NK-92 treated with Interleukin-12 subunit alpha and Interleukin-12 subunit beta, amount 100 ng/mL, for 24 hours (cell line): ENCODE results near the gene IL10.
"Not testable (repeated sequence)": the region's sequence is repeated elsewhere in the genome, so short reads cannot be mapped to it uniquely, and the experiment has no call there.

Source experiments
- DNase-seq: peaks from one replicate; lab custom pipeline; 2025; lab: John Stamatoyannopoulos, UW

Gene IL10

DNA sequence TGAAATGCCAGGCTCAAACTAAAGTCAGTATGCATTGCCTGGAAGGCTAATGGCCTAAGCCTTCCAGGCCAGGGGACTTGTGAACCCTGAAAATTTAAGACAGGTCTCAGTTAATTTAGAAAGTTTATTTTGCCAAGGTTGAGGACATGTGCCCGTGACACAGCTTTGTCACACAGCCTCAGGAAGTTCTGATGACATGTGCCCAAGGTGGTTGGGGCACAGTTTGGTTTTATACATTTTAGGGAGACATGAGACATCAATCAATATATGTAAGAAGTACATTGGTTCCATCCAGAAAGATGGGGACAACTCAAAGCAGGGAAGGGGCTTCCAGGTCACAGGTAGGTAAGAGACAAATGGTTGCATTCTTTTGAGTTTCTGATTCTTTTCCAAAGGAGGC lies 6.5 kb downstream of the IL10 start:
- DNase-seq: not testable (repeated sequence)

GRCh38 chr1:206762741-206763364 lies 9.4 kb downstream of the IL10 start:
- DNase-seq: not testable (repeated sequence)

DNA sequence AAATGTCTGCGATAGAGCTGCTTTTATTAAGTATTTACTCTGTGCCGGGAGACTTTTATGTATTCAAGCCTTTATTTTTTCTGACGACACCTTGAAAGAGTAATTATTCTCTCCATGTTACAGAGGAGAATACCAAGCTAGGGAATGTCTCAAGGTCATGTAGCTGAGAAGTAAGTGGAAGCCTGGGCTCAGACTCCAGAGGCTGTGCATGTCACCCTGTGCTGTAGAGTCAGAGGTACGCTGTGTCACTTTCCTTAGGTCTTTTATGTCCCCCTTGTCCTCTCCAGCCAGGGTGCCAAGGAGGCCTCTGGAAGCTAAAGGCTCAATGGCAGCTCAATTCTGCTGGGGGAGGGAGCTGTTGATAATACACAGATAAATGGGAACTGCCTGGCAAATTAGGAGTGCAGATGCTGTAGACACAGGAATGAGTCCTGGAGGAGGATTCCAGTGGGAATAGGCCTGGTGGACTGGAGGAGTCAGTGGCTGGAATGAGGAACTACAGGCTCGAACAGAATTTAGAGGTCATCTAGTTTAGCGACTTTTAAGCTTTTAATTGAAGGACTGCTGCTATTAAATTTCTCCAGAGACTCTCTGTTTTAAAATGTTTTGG lies 11.0 kb downstream of the IL10 start:
- no peak for DNase-seq

DNA sequence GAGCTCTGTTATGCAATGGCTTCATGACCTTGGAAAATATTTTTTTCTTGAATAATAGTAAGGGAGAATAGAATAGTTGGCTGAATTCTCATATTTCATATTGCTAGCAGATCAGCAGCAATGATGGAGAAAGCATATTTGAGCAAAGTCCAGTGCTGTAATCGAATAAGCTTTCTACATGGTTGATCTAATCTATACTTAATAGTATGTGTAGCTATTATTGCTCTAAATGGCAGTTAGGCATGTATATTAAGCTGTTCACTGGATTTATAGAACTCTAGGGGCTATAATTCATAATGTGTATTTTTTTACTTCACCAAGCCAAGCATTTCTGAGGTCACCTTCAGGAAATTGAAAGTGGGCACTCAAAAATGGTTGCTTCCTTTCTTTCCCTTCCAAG lies 11.7 kb downstream of the IL10 start:
- DNase-seq: no peak

- peak; percentile 28 for DNase-seq
Observed at GRCh38 chr1:206757524-206758266, 14.6 kb downstream of the IL10 start.

GRCh38 chr1:206754011-206754410 lies 18.3 kb downstream of the IL10 start:
- DNase-seq: no peak

DNA sequence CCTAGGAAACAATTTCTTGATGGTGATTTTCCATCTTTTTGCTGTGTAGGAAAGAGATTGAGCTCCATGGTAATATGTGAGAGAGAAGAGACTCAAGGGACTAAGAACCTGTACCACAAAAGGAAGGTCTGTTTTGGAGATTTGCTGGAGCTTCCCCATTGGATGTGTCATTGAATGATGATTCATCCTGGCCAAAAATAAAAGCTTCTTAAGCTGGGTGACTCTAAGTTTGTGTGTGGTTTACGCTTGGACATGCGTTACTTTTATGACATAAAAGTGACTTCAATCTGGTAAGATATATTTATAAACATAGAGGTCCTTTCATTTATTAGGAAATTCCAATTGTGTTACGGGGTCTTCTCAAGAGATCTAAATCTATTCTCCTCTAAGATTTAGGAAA lies 19.2 kb downstream of the IL10 start:
- no peak for DNase-seq

- no peak for DNase-seq
Observed at GRCh38 chr1:206752481-206752880, 19.8 kb downstream of the IL10 start.

DNA sequence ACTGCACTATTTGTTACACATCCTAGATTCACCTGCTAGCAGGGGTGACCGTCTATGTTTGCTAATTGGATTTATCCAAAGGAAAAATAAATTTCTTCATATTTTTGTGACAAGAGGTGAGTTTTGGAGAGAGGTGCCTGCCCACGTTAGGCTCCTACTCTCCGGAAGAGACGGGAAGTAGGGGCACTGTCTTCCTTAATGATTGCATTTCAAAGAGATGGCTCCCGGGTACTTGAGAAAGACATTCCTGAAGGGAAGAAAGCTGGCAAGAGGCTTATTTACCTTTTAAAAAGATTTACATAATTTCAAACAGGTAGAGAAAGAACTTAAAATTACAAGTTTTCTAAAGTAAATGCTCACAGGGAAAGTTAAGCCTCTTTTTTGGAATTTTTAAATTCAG lies 20.4 kb downstream of the IL10 start:
- no peak for DNase-seq

DNA sequence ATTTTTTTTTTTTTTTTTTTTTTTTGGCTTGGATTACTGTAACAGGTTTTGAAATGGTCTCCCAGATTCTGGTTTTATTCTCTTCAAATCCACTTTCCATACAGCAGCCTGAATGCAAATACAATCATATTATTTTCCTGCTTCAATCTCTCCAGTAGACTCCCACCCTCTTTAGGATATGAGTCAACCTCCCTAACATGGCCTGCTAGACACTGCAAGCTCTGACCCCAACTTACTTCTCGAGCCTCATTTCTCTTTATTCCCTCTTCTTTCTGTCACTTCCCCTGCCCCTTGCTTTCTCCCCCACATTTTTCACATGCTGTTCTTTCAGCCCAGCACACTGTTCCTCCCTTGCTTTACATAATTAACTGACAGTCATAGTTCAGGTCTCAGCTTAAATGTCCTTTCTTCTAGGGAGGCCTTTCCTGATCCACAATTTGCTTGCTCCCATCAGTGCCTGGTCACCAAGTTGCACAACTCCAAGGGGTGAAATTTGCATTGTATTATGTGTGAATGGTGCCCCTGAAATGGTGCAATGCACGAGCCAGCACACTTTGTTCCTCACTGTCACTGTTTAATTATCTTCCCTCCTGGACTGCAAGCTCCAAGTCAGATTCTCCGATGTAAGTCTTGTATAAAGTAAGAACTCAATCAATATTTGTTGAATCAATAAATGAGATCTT lies 23.8 kb downstream of the IL10 start:
- DNase-seq: no peak

- no peak for DNase-seq
Observed at GRCh38 chr1:206745301-206745700, 27.0 kb downstream of the IL10 start.

- DNase-seq: no peak
Observed at GRCh38 chr1:206744683-206745082, 27.6 kb downstream of the IL10 start.

DNA sequence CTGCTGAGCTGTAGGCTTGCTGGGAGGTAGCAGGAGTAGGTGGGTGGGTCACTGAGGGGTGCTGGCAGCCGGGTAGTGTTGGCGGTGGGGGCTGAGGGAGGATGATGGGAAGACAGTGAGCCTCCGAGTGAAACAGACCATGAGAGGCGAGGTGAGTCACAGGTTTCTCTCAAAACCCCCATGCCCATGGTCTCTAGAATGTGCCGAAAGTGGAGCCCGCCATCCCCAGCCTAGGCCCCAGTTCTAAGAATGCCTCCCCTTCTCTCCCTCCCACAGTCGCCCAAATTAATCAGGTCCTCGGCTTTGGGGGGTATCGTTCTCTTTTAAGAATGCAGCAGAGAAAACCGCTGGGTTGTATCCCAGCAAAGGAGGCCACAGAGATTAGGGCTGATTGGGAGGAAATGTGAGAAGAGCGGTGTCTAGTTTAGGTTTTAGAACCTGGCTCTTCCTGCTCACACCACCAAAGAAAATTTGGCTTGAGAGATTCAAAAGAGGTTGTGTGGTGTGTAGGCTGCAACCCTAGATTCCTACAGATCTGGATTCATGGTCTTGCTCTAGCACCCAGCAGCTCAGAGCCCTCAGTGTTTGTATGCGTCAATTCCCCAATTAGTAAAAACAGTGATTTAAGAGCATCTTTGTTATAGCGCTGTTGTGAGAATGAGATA lies 29.4 kb downstream of the IL10 start:
- no peak for DNase-seq

- no peak for DNase-seq
Observed at GRCh38 chr1:206741142-206741701, 31.1 kb downstream of the IL10 start.

DNA sequence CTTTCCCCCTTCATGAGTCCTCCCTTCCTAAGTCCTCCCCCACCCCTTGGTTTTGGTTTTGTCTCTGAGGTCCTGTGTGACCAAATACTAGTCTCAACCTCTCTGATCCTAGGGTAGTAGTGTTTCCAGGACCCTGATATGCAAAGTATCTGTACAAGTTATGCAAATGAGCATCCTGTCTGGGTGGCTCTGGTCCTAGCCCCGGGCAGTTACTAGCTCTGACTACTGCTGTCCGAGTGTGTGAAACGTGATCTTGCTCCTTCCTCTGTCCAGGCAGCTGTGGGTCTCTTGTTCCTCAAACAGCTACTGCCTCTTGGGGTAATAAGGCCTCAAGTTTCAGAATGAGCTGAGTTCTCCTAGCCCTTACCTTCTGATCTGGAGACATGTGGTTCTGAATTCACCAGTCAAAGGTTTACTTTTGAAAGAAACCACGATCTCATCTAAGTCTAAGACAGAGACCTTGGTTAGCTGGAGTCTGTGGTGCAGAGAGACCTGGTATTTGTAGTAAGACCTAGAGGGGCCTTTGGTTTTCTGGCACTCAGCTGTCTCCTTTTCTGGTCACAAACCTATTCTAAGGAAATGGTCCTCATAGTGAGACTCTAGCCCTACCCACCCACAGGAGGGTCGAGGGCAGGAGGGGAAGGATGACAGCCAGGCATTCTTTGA lies 32.8 kb downstream of the IL10 start:
- no peak for DNase-seq

- DNase-seq: no peak
Observed at GRCh38 chr1:206738370-206739366, 33.6 kb downstream of the IL10 start.

DNA sequence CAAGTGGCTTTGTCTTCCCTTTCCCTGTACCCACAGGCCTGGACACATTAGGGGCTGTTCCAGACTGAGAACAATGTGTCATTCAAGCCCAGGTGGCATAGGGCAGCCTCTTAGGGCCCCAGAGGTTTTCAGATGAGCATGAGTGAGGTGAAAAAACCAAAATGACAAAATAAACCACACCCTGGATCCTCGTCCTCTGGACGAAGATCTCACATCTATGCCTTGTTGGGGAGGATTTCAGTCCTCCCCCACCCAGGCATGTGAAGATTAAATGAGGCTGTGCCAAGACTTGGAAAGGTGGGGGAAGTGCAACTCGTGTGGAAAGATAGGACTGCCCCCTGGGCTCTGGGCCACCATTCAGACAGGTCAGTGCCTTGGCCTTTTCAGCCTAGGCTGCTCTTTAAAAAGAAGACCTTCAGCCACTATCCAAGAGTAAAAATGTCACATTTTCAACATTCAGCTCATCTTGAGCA lies 34.5 kb downstream of the IL10 start:
- DNase-seq: peak; percentile 55

- DNase-seq: peak; percentile 72
Observed at GRCh38 chr1:206736878-206737728, 35.2 kb downstream of the IL10 start.

- DNase-seq: no peak
Observed at GRCh38 chr1:206735553-206736031, 36.7 kb downstream of the IL10 start.
